ENCODE measurements around the gene ADGRG6.

- no peak for TF ChIP-seq CTCF (IDR thresholded peaks at IDR 0.05)
- no peak for TF ChIP-seq POLR2A (IDR thresholded peaks at IDR 0.05)
Measured at GRCh38 chr6:142485256-142485655, 183.4 kb downstream of the ADGRG6 start.
